GM12878 (cell line): ENCODE measurements around the gene PRSS1. TPM values are rescaled to one million over a fixed set of nuclear protein-coding genes. Genes with fewer than 3 reads are reported as not detected.
A peak's percentile ranks its signal among the peaks of the same experiment; 100 is the strongest.

Experiments
- ATAC-seq: fragments of 200-7000 bp; cut with Tn5 transposase; 3 replicates; pipeline ENCODE4 v1.9.1; 2020; ENCODE audit warnings: mild to moderate bottlenecking, moderate library complexity
- BruUV-seq: library from RNA; stranded (reverse); fragments of 400-500 nt; replicated peaks from 2 replicates; lab custom pipeline; 2021; lab: Mats Ljungman, UMichigan
- CTCF ChIA-PET: fragments of 300-600 bp; sonication (Branson Sonifier 250); formaldehyde crosslinking; extraction: SDS; loops from one replicate; lab custom pipeline; 2021; ENCODE audit warnings: inconsistent platforms; lab: Yijun Ruan, JAX
- POLR2A ChIA-PET: fragments of 350-600 bp; formaldehyde crosslinking; extraction: SDS; loops from one replicate; lab custom pipeline; 2021; ENCODE audit warnings: inconsistent platforms; lab: Charles Lee
- RAD21 ChIA-PET: fragments of 300-600 bp; sonication (Branson Sonifier 250); formaldehyde crosslinking; loops from one replicate; lab custom pipeline; 2023; ENCODE audit warnings: antibody characterized with exemption; ENCODE audit not compliant: unreplicated experiment; lab: Charles Lee
- SMC1A ChIA-PET: fragments of 300-600 bp; sonication (Branson Sonifier 250); formaldehyde crosslinking; loops from one replicate; lab custom pipeline; 2023; ENCODE audit not compliant: unreplicated experiment, uncharacterized antibody; lab: Charles Lee
- DNase-seq: peaks from one replicate; pipeline ENCODE4 v3.0.0-alpha.2; 2011; ENCODE audit warnings: low read depth, low spot score
- FAIRE-seq: peaks from 3 replicates; lab custom pipeline; 2011; peaks lifted over from hg19 to GRCh38; lab: Jason Lieb, UNC
- H2AFZ ChIP-seq: 2 replicates; pipeline ENCODE4 v1.6.0; 2011; ENCODE audit warnings: low read depth, low read length, control low read depth; ENCODE audit not compliant: control insufficient read depth
- H3K27ac ChIP-seq: 2 replicates; pipeline ENCODE4 v1.5.1; 2011; ENCODE audit warnings: control low read depth; ENCODE audit not compliant: control insufficient read depth, insufficient read depth
- H3K27me3 ChIP-seq, 2 experiments: replicated peaks in 1 of 2; 2 replicates each; pipeline versions ENCODE4 v1.6.0 to v1.6.1; 2011; ENCODE audit warnings: low read length in 1 of 2; ENCODE audit not compliant: control insufficient read depth in 2 of 2, insufficient read depth in 2 of 2
- H3K36me3 ChIP-seq, 2 experiments: 2 replicates each; pipeline ENCODE4 v1.5.1; 2011; ENCODE audit warnings: low read length in 1 of 2; ENCODE audit not compliant: control insufficient read depth in 2 of 2, insufficient read depth in 2 of 2
- H3K4me1 ChIP-seq: 2 replicates; pipeline ENCODE4 v1.6.1; 2011; ENCODE audit warnings: mild to moderate bottlenecking, low read length, moderate library complexity, mixed read lengths; ENCODE audit not compliant: control insufficient read depth, insufficient read depth
- H3K4me2 ChIP-seq: 2 replicates; pipeline ENCODE4 v1.6.0; 2011; ENCODE audit warnings: control low read depth; ENCODE audit not compliant: control insufficient read depth, insufficient read depth
- H3K4me3 ChIP-seq: fragments of 200-600 bp; sonication (generic); 2 replicates; pipeline ENCODE4 v1.5.1; 2016
- H3K79me2 ChIP-seq: 2 replicates; pipeline ENCODE4 v1.6.0; 2011; ENCODE audit warnings: low read length; ENCODE audit not compliant: control insufficient read depth, insufficient read depth
- H3K9ac ChIP-seq: 2 replicates; pipeline ENCODE4 v1.8.0; 2011; ENCODE audit warnings: low read length, control low read depth, mixed read lengths; ENCODE audit not compliant: control insufficient read depth, insufficient read depth
- H3K9me3 ChIP-seq: replicated peaks from 3 replicates; pipeline ENCODE4 v1.5.1; 2011; ENCODE audit warnings: mild to moderate bottlenecking, low read length; ENCODE audit not compliant: control insufficient read depth, insufficient read depth
- H4K20me1 ChIP-seq: 2 replicates; pipeline ENCODE4 v1.6.0; 2011; ENCODE audit not compliant: control insufficient read depth, insufficient read depth
- BHLHE40 ChIP-seq, 2 experiments: fragments of 450-650 bp in 1 of 2; IDR thresholded peaks; 2 replicates each; pipeline ENCODE4 v1.6.1; 2011 to 2017; ENCODE audit warnings: low read depth in 2 of 2, borderline replicate concordance in 1 of 2, improper control_type of control experiment in 1 of 2, low read length in 1 of 2, mild to moderate bottlenecking in 1 of 2
- BMI1 ChIP-seq: fragments of 450-650 bp; IDR thresholded peaks from 2 replicates; pipeline ENCODE4 v1.6.1; 2016; ENCODE audit warnings: mild to moderate bottlenecking, moderate library complexity, borderline replicate concordance
- CEBPB ChIP-seq, 2 experiments: fragments of 150-350 bp in 1 of 2; IDR thresholded peaks; 2 replicates each; pipeline ENCODE4 v1.6.1; 2012 to 2014; ENCODE audit warnings: low read depth in 2 of 2, low read length in 2 of 2, borderline replicate concordance in 1 of 2, inconsistent platforms in 1 of 2
- CHD1 ChIP-seq: IDR thresholded peaks from 2 replicates; pipeline ENCODE4 v1.6.1; 2012; ENCODE audit warnings: low read depth, low read length, improper control_type of control experiment
- CREM ChIP-seq: IDR thresholded peaks from 2 replicates; pipeline ENCODE4 v1.6.1; 2014; ENCODE audit warnings: antibody characterized with exemption, low read depth
- HDAC2 ChIP-seq: fragments of 200-600 bp; sonication (generic); IDR thresholded peaks from 2 replicates; pipeline ENCODE4 v1.6.1; 2017
- IKZF1 ChIP-seq: fragments of 450-650 bp; conservative IDR thresholded peaks from 2 replicates; pipeline ENCODE4 v1.6.1; 2017; ENCODE audit warnings: antibody characterized with exemption, mild to moderate bottlenecking
- IKZF2 ChIP-seq, 2 experiments: fragments of 450-650 bp; IDR thresholded peaks; 2 replicates each; pipeline ENCODE4 v1.6.1; 2017; ENCODE audit warnings: mild to moderate bottlenecking in 2 of 2, moderate library complexity in 2 of 2
- IRF4 ChIP-seq: IDR thresholded peaks from 2 replicates; pipeline ENCODE4 v1.6.1; 2011; ENCODE audit warnings: low read depth, low read length
- KAT2A ChIP-seq: conservative IDR thresholded peaks from 2 replicates; pipeline ENCODE4 v1.6.1; 2011; ENCODE audit warnings: low read depth, low read length; ENCODE audit not compliant: control insufficient read depth
- MTA2 ChIP-seq: fragments of 450-650 bp; IDR thresholded peaks from 2 replicates; pipeline ENCODE4 v1.6.1; 2016; ENCODE audit warnings: low read depth, mild to moderate bottlenecking, moderate library complexity
- STAT3 ChIP-seq: IDR thresholded peaks from 2 replicates; pipeline ENCODE4 v1.6.1; 2011; ENCODE audit warnings: low read depth, low read length, improper control_type of control experiment
- ZNF217 ChIP-seq: fragments of 450-650 bp; IDR thresholded peaks from 2 replicates; pipeline ENCODE4 v1.6.1; 2017; ENCODE audit warnings: antibody characterized with exemption, mild to moderate bottlenecking
- WGBS: methylation state at CpG from one replicate; pipeline ENCODE4 v1.1.6; 2016; ENCODE audit warnings: low lambda C conversion rate; ENCODE audit not compliant: insufficient replicate concordance, insufficient coverage; ENCODE audit errors: missing lambda C conversion rate; 5-methylcytosine and 5-hydroxymethylcytosine counted together
- in situ Hi-C: fragments of 300-500 bp; cut with MboI; formaldehyde crosslinking; loops from 9 replicates; pipeline ENCODE4 v1.14.3; 2018; ENCODE audit warnings: mixed read lengths
- intact Hi-C: fragments of 100-400 bp; cut with micrococcal nuclease; formaldehyde crosslinking; loops from one replicate; pipeline ENCODE4 v1.14.2; 2022; ENCODE audit not compliant: unreplicated experiment
- polyA plus RNA-seq, 11 experiments: library from polyadenylated mRNA; depleted of rRNA in 4 of 11; unstranded in 6 of 11; stranded (reverse) in 5 of 11; fragments of >200 nt; fragmentation: Nextera tagmentation in 4 of 11; fragmentation: Illumina TruSeq in 1 of 11; extraction: Ambion mirVana in 4 of 11; extraction: Trizol in 1 of 11; gene quantifications; 1 replicate in 1 of 11; 2 replicates in 10 of 11; pipeline versions ENCODE4 v1.2.1 to v1.2.3, GENCODE V29; 2011 to 2016; ENCODE audit warnings: inconsistent platforms in 2 of 11, missing spikeins in 2 of 11, low read depth in 1 of 11
- total RNA-seq, 4 experiments: library from RNA; depleted of rRNA in 3 of 4; stranded (reverse); fragments of >200 nt in 3 of 4; fragmentation: Illumina TruSeq in 1 of 4; extraction: Trizol in 1 of 4; gene quantifications; 2 replicates each; pipeline versions ENCODE4 v1.2.1 to v1.2.3, GENCODE V29; 2013 to 2021
- TF ChIP-seq, protein P1 (sequence below): IDR thresholded peaks from 2 replicates; pipeline ENCODE4 v1.6.1; 2011; ENCODE audit warnings: borderline replicate concordance, low read depth, mild to moderate bottlenecking, moderate library complexity, low read length; ENCODE audit not compliant: insufficient read depth, poor library complexity, severe bottlenecking

The PRSS1 gene
- total and polyA plus RNA-seq, 10 of the 15 experiments (the other 5 are each of a cell fraction or from before 2014, with no cell fraction given), result 11.9 TPM; not detected in 9

DNA sequence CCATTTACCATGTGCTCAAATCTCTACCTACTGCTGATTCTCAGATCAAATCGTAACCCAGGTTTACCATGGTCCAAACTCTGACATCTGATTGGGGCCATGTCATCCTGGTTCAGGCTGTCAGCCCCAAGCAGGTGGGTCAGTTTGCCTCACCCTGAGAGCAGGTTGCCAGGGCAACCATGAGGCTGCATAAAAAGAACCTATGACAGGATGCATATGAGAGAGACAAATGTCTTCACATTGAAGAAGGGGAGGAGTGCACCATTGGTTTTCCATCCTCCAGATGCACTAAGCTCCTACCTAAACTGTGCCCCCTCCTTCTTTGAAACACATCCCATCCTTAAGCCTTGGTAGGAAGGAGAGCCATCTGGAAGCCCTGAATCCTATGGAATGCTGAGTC lies 10.2 kb downstream of the PRSS1 start:
- Histone ChIP-seq H3K9me3 (no peaks in the 10 kb centered on the region), H3K4me1 (no peaks in the 10 kb centered on the region), H3K79me2 (no peaks in the 10 kb centered on the region), H3K4me3 (no peak overlapping the region), H2AFZ (no peak overlapping the region), H3K9ac (no peak overlapping the region), H4K20me1 (no peaks in the 10 kb centered on the region), H3K27me3 (peaks cover 0 to 2% of the 10 kb centered on the region in 2 experiments; a peak in 1 of 4 replicates)
- RAD21 ChIA-PET, result no interaction called here
- no peak for FAIRE-seq
- no TSS peak for BruUV-seq
- SMC1A ChIA-PET, result no interaction called here
- intact Hi-C loops, result no loop called here
- no peak for DNase-seq
- POLR2A ChIA-PET, result interaction anchor here (0.6 kb wide), 1 partner anchor 10 kb away, joined by 3 read pairs; the partner anchor contains the start of gene PRSS1
- WGBS, result 73% methylated on average over 1 of the region's 1 CpG
- TF ChIP-seq IRF4, result no peak
- TF ChIP-seq KAT2A, result no peak
- TF ChIP-seq HDAC2, result no peak
- TF ChIP-seq ZNF217, result no peak
- no peak for TF ChIP-seq IKZF2 (IDR thresholded peaks at IDR 0.05)
- no peak for TF ChIP-seq IKZF1
- no peak for TF ChIP-seq CREM
- TF ChIP-seq MTA2, result no peak
- TF ChIP-seq CHD1, result no peak
- no peak for TF ChIP-seq CEBPB (IDR thresholded peaks at IDR 0.05; ENCODE audit: borderline replicate concordance in 1 of 2, low read depth in 2 of 2, low read length in 2 of 2)
- TF ChIP-seq, protein P1, sequence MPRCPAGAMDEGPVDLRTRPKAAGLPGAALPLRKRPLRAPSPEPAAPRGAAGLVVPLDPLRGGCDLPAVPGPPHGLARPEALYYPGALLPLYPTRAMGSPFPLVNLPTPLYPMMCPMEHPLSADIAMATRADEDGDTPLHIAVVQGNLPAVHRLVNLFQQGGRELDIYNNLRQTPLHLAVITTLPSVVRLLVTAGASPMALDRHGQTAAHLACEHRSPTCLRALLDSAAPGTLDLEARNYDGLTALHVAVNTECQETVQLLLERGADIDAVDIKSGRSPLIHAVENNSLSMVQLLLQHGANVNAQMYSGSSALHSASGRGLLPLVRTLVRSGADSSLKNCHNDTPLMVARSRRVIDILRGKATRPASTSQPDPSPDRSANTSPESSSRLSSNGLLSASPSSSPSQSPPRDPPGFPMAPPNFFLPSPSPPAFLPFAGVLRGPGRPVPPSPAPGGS, result no peak
- no peak for TF ChIP-seq BHLHE40 (IDR thresholded peaks at IDR 0.05; ENCODE audit: borderline replicate concordance in 1 of 2, low read depth in 2 of 2, low read length in 1 of 2)
- TF ChIP-seq BMI1, result no peak
- TF ChIP-seq STAT3, result no peak
- TF ChIP-seq, all 136 proteins: peak for 0
- ATAC-seq, result peak; percentile 36
- in situ Hi-C loops, result no loop called here
- CTCF ChIA-PET, result interaction anchor here (2.7 kb wide), 1 partner anchor 46 kb away, joined by 10 read pairs; no protein-coding TSS in a partner anchor
- Histone ChIP-seq H3K4me2 (no peak overlapping the region), H3K27ac (no peak overlapping the region), H3K36me3 (no peaks in the 10 kb centered on the region)
